UCSD-AML1 (cell line): ENCODE measurements around the gene RPL15.
A peak's percentile ranks its signal among the peaks of the same experiment; 100 is the strongest.
"Not testable (repeated sequence)": the region's sequence is repeated elsewhere in the genome, so short reads cannot be mapped to it uniquely, and the experiment has no call there.

Experiments used
- DNase-seq: peaks from one replicate; lab custom pipeline; 2025; ENCODE audit not compliant: unreplicated experiment; lab: John Stamatoyannopoulos, UW

The RPL15 gene

DNA sequence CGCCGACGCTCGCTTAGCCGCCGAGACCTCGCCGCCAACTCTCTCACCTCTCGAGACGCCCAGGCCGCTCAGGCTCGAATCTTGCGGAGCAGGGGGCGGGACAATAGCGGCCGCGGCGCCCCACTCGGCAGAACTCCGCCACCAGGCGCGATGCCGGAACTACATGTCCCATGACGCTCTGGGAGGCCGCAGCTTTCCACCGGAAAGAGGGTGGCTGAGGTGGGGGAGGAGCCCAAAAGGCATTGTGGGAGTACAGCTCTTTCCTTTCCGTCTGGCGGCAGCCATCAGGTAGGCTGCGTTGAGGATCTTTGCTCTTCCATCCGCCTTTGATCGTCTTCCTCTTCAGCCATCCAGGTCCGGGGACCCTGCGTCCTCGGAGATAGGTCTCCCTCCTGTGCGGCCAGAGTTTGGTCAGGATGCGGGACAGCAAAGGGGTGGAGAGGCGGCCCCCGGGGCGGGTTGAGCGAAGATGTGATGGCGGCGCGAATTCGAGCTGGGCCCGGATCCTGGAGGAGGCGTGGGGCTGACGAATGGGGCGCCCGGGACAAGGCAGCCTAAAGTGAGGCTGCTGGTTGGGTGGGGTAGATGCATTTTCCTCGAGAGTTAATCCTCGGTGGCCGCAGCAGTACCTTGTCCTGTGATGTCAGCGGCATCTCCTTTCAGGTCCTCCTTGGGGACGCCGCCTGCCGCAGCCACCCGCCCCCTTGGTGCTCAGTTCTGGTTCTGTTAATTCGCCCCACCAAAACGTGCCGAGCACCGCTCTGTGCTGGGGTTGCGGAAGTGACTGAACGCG, at the start of gene RPL15, which contains the start of gene NKIRAS1:
Gene RPL15 (plus strand): TSS at position 247 of the 793 bp plus-strand sequence. CDS start 728 bp downstream, outside the sequence.
Gene NKIRAS1 (minus strand): TSS at position 105 of the 793 bp plus-strand sequence. CDS start 6,086 bp downstream, outside the sequence.
- peak; percentile 96 for DNase-seq

DNA sequence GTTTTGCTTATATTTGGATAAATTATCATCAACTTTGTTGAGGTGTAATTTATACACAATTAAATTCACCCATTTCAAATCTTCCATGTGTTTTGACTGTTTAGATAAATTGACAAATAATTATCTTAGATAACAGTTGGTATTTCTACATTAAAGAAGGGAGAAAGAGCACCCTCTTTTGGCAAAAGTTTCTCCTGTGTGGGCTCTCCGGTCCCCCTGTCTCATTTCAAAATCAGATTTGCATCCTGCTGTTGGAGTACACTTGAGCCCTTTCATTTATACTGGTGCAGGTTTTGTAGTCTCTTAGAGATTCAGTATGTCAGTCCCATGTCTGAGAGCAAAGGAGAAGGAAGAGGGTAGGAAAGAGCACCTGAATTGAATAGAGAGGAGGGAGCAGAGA, 49.5 kb upstream of the RPL15 start:
- DNase-seq: no peak

- DNase-seq: no peak
Observed at GRCh38 chr3:23867838-23868237, 49.1 kb upstream of the RPL15 start.

- DNase-seq: no peak
Observed at GRCh38 chr3:23869977-23870662, 46.8 kb upstream of the RPL15 start.

GRCh38 chr3:23870663-23871043, 46.3 kb upstream of the RPL15 start:
- not testable (repeated sequence) for DNase-seq

DNA sequence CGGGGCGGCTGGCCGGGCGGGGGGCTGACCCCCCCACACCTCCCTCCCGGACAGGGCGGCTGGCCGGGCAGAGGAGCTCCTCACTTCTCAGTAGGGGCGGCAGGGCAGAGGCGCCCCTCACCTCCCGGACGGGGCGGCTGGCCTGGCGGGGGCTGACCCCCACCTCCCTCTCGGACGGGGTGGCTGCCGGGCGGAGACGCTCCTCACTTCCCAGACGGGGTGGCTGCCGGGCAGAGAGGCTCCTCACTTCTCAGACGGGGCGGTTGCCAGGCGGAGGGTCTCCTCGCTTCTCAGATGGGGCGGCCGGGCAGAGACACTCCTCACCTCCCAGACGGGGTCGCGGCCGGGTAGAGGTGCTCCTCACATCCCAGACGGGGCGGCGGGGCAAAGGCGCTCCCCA, 45.6 kb upstream of the RPL15 start:
- not testable (repeated sequence) for DNase-seq

- DNase-seq: no peak
Observed at GRCh38 chr3:23872330-23872729, 44.6 kb upstream of the RPL15 start.

- DNase-seq: no peak
Observed at GRCh38 chr3:23873941-23874340, 43.0 kb upstream of the RPL15 start.

- DNase-seq: no peak
Observed at GRCh38 chr3:23874359-23875112, 42.4 kb upstream of the RPL15 start.

DNA sequence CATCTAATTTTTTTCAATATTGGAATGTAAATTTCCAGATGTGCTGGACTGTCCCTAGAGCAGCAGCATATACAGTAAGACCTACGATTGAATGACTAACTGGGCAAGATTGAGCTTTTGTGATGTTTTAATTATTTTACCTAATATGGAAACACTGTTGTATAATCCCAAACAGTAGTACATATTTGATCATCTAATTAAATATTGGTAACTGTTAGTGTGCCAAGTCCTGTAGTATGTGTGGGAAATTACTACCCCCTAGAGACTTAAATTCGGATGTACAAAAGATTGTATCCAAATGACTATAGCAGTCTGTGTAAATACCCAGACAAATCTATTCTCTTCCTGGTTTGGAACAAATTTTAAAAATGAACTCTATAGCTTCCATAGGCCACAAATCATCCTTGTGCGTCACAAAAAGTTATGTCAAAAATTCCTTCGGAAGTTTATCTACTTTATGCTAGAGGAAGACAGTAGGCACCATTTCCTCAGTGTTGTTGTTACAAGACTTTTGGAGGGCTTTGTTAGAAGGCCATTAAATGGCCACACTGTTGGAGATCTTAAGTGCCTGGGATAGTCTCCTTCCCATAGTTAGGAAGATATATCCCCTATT, 41.7 kb upstream of the RPL15 start:
- no peak for DNase-seq

GRCh38 chr3:23876923-23877322, 40.0 kb upstream of the RPL15 start:
- no peak for DNase-seq

DNA sequence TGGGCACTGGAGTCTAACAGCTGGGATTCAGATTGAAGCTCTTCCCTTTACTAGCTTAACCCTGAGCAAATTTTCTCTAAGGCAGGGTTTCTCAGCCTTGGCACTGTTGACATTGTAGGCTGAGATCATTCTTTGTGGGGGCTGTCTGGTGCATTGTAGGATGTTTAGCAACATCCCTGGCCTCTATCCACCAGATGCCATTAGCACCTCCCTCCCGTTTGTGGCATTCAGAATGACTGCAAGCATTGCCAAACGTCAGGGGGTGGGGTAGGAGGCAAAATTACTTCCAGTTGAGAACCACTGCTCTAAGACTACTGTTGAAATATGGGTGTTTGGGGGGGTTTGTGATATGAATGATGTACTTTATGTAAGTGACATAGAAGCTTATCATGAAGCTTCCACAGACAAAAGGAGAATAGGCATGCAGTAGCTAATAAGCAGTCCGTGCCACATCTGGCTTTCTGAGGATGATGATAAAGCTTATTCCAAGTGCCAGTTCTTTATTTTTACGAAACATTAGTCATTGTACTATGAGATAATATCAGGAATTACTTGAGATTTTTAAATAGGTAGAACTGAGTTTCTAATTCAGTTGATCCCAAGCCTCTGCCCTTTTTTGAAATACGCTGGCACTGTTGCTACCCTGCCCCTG, 39.5 kb upstream of the RPL15 start:
- DNase-seq: no peak

DNA sequence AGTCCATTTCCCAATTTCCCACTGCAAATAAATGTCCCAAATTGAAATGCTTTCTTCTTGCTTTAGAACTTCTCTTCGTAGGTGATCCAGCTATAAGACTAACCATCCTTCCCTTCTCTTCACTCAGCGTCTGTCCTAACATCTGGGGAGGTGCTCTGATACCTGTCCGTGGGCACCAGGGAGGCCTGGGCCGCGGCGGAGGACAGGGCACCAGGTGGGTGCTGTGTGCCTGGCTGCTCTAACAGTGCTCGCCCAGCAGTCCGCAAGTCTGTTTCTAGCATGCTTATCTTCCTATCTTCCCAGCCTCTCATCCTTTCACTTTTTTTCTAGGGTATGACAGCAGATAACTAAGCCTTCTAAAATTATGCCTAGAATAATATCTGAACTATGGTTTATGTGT, 37.4 kb upstream of the RPL15 start:
- DNase-seq: no peak

GRCh38 chr3:23880703-23881339, 36.1 kb upstream of the RPL15 start:
- DNase-seq: no peak

- DNase-seq: not testable (repeated sequence)
Observed at GRCh38 chr3:23881993-23882392, 34.9 kb upstream of the RPL15 start.

- no peak for DNase-seq
Observed at GRCh38 chr3:23882487-23882918, 34.4 kb upstream of the RPL15 start.

DNA sequence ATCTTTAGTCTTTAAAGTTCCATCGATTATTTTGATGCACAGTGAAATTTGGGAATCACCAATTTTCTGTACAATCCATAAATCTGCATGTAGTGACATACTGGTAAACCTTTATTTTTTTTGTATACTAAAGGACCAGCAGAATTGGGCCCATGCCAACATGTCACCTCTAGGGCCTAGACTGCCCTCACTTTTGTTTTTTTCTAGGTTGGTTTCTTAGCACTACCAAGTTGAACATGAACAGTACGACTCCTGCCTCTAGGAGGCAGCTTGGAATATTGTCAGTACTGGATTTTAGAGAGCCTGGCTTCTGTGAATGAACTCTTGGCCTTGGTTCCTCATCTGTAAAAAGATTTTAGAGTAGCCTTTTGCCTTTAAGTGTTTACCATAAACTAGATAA, 32.5 kb upstream of the RPL15 start:
- no peak for DNase-seq

DNA sequence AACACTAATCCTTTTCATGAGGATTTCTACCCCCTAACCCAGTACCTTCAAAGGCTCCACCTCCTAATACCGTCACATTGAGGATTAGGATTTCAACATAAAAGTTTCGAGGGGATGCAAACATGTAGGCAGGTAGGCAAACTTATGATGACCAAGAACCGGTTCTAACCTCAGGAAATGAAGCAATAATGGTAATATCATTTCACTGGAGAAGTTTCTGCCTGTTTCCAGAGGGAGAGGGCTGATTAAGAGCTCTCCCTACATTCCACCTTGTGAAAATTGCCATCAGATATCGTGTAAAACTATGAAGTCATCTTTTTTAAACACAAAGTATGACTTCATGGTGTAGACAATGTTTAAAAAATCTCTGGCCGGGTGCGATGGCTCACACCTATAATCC, 31.7 kb upstream of the RPL15 start:
- no peak for DNase-seq

GRCh38 chr3:23886311-23886710, 30.6 kb upstream of the RPL15 start:
- DNase-seq: no peak

DNA sequence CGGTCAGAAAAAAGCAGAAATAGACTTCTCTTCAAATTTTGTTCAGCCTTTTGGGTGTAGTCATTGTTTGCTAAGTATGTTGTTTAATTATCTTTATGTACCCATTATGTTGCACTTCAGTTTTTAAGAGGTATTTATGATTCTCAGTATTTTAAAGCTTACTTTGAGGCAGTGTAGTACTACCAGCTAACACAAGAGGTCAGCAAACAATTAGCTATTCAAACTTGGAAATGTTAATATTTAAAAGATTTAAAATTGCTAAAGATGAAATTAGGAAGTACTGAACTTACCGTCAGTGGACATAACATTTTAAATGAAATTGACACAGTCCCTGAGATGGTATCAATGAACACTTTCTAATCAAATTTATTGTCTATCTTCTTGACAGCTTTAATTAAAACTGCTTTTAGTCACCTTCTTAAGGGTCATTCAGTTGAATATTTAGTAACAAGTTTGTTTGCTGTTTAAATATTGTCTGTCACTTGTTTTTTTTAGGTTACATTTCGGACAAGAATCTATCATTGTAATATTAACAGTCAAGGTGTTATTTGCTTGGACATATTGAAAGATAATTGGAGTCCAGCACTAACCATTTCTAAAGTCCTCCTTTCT, 28.2 kb upstream of the RPL15 start:
- no peak for DNase-seq
